Suprapubic skin (tissue), 4 donors: ENCODE measurements around the gene OGG1. TPM values are rescaled to one million over a fixed set of nuclear protein-coding genes. Genes with fewer than 3 reads are reported as not detected.

Experiments used
- DNase-seq, 2 donors: peaks; one replicate each; pipeline ENCODE4 v3.0.0-alpha.2; 2019; ENCODE audit warnings: low spot score in 2 of 2
- H3K27ac ChIP-seq: fragments of 200-600 bp; sonication (generic); one replicate; pipeline ENCODE4 v1.5.1; 2019
- H3K27me3 ChIP-seq: fragments of 200-600 bp; sonication (generic); one replicate; pipeline ENCODE4 v1.5.1; 2019
- H3K36me3 ChIP-seq: fragments of 200-600 bp; sonication (generic); one replicate; pipeline ENCODE4 v1.5.1; 2019
- H3K4me1 ChIP-seq: fragments of 200-600 bp; sonication (generic); one replicate; pipeline ENCODE4 v1.5.1; 2019
- H3K4me3 ChIP-seq: fragments of 200-600 bp; sonication (generic); one replicate; pipeline ENCODE4 v1.5.1; 2019; ENCODE audit warnings: mild to moderate bottlenecking
- H3K9me3 ChIP-seq: fragments of 200-600 bp; sonication (generic); one replicate; pipeline ENCODE4 v1.5.1; 2019
- EP300 ChIP-seq: sonication (generic); formaldehyde crosslinking; IDR thresholded peaks from one replicate; pipeline ENCODE4 v1.6.1; 2017; ENCODE audit warnings: antibody characterized with exemption
- POLR2A ChIP-seq, 2 donors: fragments of 450-650 bp; IDR thresholded peaks; one replicate each; pipeline ENCODE4 v1.6.1; 2017; ENCODE audit warnings: antibody characterized with exemption in 2 of 2, mild to moderate bottlenecking in 2 of 2, moderate library complexity in 2 of 2
- POLR2AphosphoS5 ChIP-seq, 3 donors: sonication (generic); formaldehyde crosslinking; IDR thresholded peaks; one replicate each; pipeline ENCODE4 v1.6.1; 2017; ENCODE audit warnings: antibody characterized with exemption in 3 of 3
- WGBS: methylation state at CpG from one replicate; pipeline ENCODE4 v1.1.5; 2018; 5-methylcytosine and 5-hydroxymethylcytosine counted together
- total RNA-seq, 4 donors: library from RNA; depleted of rRNA; stranded (reverse); fragments of >200 nt; gene quantifications; one replicate each; pipeline ENCODE4 v1.1.0, GENCODE V29; 2016
- TF ChIP-seq, protein P1 (sequence below), 2 donors: fragments of 200-600 bp in 1 of 2; fragments of 450-650 bp in 1 of 2; sonication (generic) in 1 of 2; IDR thresholded peaks; one replicate each; pipeline ENCODE4 v1.5.1; 2016 to 2019; ENCODE audit warnings: antibody characterized with exemption in 2 of 2, mild to moderate bottlenecking in 1 of 2, moderate library complexity in 1 of 2

The OGG1 gene
- total RNA-seq, 4 donors from 2014 or later = 15.7 to 29.6 (median 25.5) TPM

GRCh38 chr3:9732080-9732739, 17.5 kb upstream of the OGG1 start:
- Histone ChIP-seq H3K27me3 (no peaks in the 10 kb centered on the region), H3K4me1 (peaks cover 26% of the 10 kb centered on the region), H3K4me3 (peak overlapping the region; percentile 96), H3K36me3 (peaks cover 19% of the 10 kb centered on the region), H3K9me3 (no peaks in the 10 kb centered on the region), H3K27ac (peak overlapping the region; percentile 99)
- 2% methylated on average over 19 of the region's 41 CpGs for WGBS
- TF ChIP-seq POLR2AphosphoS5 (IDR thresholded peaks at IDR 0.05) = no peak
- TF ChIP-seq EP300 = no peak
- TF ChIP-seq POLR2A (IDR thresholded peaks at IDR 0.05) = no peak
- TF ChIP-seq, protein P1, sequence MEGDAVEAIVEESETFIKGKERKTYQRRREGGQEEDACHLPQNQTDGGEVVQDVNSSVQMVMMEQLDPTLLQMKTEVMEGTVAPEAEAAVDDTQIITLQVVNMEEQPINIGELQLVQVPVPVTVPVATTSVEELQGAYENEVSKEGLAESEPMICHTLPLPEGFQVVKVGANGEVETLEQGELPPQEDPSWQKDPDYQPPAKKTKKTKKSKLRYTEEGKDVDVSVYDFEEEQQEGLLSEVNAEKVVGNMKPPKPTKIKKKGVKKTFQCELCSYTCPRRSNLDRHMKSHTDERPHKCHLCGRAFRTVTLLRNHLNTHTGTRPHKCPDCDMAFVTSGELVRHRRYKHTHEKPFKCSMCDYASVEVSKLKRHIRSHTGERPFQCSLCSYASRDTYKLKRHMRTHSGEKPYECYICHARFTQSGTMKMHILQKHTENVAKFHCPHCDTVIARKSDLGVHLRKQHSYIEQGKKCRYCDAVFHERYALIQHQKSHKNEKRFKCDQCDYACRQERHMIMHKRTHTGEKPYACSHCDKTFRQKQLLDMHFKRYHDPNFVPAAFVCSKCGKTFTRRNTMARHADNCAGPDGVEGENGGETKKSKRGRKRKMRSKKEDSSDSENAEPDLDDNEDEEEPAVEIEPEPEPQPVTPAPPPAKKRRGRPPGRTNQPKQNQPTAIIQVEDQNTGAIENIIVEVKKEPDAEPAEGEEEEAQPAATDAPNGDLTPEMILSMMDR (IDR thresholded peaks at IDR 0.05) = no peak
- DNase-seq = no peak

DNA sequence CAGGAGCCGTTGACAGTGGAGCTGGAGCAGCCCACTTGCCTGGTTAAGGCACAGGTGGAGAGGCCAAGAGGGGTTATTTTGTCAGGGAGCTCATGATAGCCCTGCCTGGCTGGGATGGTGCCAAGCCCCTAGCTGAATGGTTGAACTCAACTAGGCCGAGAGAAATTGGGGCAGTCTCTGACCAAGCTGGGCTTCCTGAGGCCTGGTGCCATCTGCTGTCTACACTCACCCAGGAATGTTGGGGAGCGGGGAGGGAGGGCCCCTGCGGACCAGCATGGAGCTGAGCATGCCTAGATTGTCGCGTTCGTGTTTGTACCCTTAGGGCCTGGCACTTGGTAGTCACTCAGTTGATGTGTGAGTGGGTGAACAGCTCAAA, 17.0 kb upstream of the OGG1 start:
- no peak for DNase-seq
- H3K36me3 ChIP-seq = peaks cover 24% of the 10 kb centered on the region
- H3K4me3 ChIP-seq = peak overlapping the region; percentile 96
- no peaks in the 10 kb centered on the region for H3K27me3 ChIP-seq
- no peak for TF ChIP-seq POLR2A (IDR thresholded peaks at IDR 0.05)
- TF ChIP-seq POLR2AphosphoS5 (IDR thresholded peaks at IDR 0.05) = no peak
- TF ChIP-seq, protein P1 (IDR thresholded peaks at IDR 0.05) = no peak
- TF ChIP-seq EP300 = no peak
- 16% methylated on average over 3 of the region's 7 CpGs for WGBS
- no peak overlapping the region for H3K27ac ChIP-seq
- H3K4me1 ChIP-seq = peaks cover 26% of the 10 kb centered on the region
- H3K9me3 ChIP-seq = no peaks in the 10 kb centered on the region

- no peak for DNase-seq
- peaks cover 65% of the 10 kb centered on the region for H3K36me3 ChIP-seq
- 58% methylated on average over 2 of the region's 2 CpGs for WGBS
- H3K27me3 ChIP-seq = no peaks in the 10 kb centered on the region
- H3K9me3 ChIP-seq = no peaks in the 10 kb centered on the region
- no peak overlapping the region for H3K4me3 ChIP-seq
- no peak overlapping the region for H3K27ac ChIP-seq
- TF ChIP-seq, protein P1 (IDR thresholded peaks at IDR 0.05) = no peak
- TF ChIP-seq POLR2A (IDR thresholded peaks at IDR 0.05) (no peak), EP300 (no peak), POLR2AphosphoS5 (IDR thresholded peaks at IDR 0.05) (no peak)
- peaks cover 18% of the 10 kb centered on the region for H3K4me1 ChIP-seq
Observed at GRCh38 chr3:9736831-9737230, 12.9 kb upstream of the OGG1 start.

GRCh38 chr3:9739181-9739580, 10.6 kb upstream of the OGG1 start:
- no peak for DNase-seq

GRCh38 chr3:9742560-9742959, 7.2 kb upstream of the OGG1 start:
- H3K36me3 ChIP-seq = peaks cover 100% of the 10 kb centered on the region
- TF ChIP-seq EP300 = no peak
- TF ChIP-seq, protein P1 (IDR thresholded peaks at IDR 0.05) = no peak
- TF ChIP-seq POLR2A (IDR thresholded peaks at IDR 0.05) = no peak
- no peak for TF ChIP-seq POLR2AphosphoS5 (IDR thresholded peaks at IDR 0.05)
- no peaks in the 10 kb centered on the region for H3K9me3 ChIP-seq
- DNase-seq = no peak
- H3K27ac ChIP-seq = no peak overlapping the region
- H3K27me3 ChIP-seq = no peaks in the 10 kb centered on the region
- WGBS = 100% methylated on average over 1 of the region's 1 CpG
- H3K4me3 ChIP-seq = no peak overlapping the region
- H3K4me1 ChIP-seq = no peaks in the 10 kb centered on the region

More at GRCh38 chr3:9739181-9739580, 10.6 kb upstream of the OGG1 start:
- TF ChIP-seq, protein P1 (IDR thresholded peaks at IDR 0.05) = no peak
- TF ChIP-seq POLR2AphosphoS5 (IDR thresholded peaks at IDR 0.05) (no peak), POLR2A (IDR thresholded peaks at IDR 0.05) (no peak), EP300 (no peak)
- H3K27ac ChIP-seq = no peak overlapping the region
- WGBS = 93% methylated on average over 15 of the region's 15 CpGs
- no peaks in the 10 kb centered on the region for H3K4me1 ChIP-seq
- no peaks in the 10 kb centered on the region for H3K9me3 ChIP-seq
- H3K4me3 ChIP-seq = no peak overlapping the region
- H3K27me3 ChIP-seq = no peaks in the 10 kb centered on the region
- peaks cover 89% of the 10 kb centered on the region for H3K36me3 ChIP-seq
